ENCODE results near the gene NDUFS5.

Gene NDUFS5

DNA sequence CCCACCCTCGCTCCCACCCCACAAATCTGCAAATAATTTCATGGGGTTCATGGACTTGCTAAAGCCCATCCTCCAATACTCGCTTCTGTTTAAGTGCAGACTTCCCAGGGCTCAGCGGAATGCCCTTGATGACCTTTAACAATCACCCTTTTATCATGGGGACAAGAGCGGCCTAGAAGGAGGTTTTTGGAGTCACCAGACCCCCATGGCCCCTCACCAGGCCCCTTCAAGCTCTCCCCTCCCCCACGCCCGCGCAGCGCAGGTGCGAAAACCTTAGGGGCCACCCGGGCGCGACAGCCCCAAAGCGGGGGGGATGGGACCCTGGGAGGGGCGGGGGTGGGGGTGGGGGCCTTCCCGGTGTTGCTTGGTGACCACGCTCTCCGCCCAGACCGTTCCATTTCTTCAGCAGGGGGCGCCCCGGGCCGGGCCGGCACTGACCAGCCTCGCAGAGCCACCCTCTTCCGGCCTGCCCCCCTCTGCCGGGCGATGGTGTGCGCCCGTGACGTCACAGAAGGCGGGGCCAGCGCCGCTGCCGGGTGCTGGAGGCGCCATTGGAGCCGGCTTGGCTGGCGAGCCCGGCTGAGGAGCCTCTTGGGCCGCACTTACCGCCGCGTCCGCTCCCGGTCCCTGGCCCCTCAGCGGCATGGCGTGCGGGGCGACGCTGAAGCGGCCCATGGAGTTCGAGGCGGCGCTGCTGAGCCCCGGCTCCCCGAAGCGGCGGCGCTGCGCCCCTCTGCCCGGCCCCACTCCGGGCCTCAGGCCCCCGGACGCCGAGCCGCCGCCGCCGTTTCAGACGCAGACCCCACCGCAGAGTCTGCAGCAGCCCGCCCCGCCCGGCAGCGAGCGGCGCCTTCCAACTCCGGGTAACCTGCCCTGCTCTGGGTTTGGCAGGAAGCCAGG lies 35.2 kb upstream of the NDUFS5 start, which contains the start of gene AKIRIN1 (continued):
- TF ChIP-seq PRDM10 (tag by site-specific recombination; IDR thresholded peaks at IDR 0.05), result peak; percentile 99
- peak; percentile 69 for TF ChIP-seq SP2 (tag by site-specific recombination; IDR thresholded peaks at IDR 0.05)
- no peak for TF ChIP-seq ZNF324 (tag by site-specific recombination; IDR thresholded peaks at IDR 0.05)
- TF ChIP-seq ZNF677 (tag by site-specific recombination; IDR thresholded peaks at IDR 0.05), result peak; percentile 42; the same call in 1 of the 2 replicates
- peak; percentile 80 for TF ChIP-seq ZNF629 (tag by site-specific recombination; IDR thresholded peaks at IDR 0.05)
- TF ChIP-seq EGR2 (tag by site-specific recombination; IDR thresholded peaks at IDR 0.05; ENCODE audit: low read depth), result no peak; the same call in 1 of the 2 replicates
- peak; percentile 82 for TF ChIP-seq YY1 (tag by site-specific recombination; IDR thresholded peaks at IDR 0.05)
- peak; percentile 71 for TF ChIP-seq GLIS1 (tag by site-specific recombination; IDR thresholded peaks at IDR 0.05)
- TF ChIP-seq, protein P1, sequence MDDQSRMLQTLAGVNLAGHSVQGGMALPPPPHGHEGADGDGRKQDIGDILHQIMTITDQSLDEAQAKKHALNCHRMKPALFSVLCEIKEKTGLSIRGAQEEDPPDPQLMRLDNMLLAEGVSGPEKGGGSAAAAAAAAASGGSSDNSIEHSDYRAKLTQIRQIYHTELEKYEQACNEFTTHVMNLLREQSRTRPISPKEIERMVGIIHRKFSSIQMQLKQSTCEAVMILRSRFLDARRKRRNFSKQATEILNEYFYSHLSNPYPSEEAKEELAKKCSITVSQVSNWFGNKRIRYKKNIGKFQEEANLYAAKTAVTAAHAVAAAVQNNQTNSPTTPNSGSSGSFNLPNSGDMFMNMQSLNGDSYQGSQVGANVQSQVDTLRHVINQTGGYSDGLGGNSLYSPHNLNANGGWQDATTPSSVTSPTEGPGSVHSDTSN (CRISPR knock-in tag; IDR thresholded peaks at IDR 0.05), result peak; percentile 36; the same call in 1 of the 2 replicates
- peak; percentile 87; the same call in 1 of the 2 replicates for TF ChIP-seq ZNF660 (tag by site-specific recombination; IDR thresholded peaks at IDR 0.05)
- peak; percentile 40; the same call in 1 of the 2 replicates for TF ChIP-seq KLF10 (tag by site-specific recombination; IDR thresholded peaks at IDR 0.05)
- TF ChIP-seq, protein P2, sequence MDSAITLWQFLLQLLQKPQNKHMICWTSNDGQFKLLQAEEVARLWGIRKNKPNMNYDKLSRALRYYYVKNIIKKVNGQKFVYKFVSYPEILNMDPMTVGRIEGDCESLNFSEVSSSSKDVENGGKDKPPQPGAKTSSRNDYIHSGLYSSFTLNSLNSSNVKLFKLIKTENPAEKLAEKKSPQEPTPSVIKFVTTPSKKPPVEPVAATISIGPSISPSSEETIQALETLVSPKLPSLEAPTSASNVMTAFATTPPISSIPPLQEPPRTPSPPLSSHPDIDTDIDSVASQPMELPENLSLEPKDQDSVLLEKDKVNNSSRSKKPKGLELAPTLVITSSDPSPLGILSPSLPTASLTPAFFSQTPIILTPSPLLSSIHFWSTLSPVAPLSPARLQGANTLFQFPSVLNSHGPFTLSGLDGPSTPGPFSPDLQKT (IDR thresholded peaks at IDR 0.05; ENCODE audit: borderline replicate concordance, low read depth, low read length), result no peak; the same call in 1 of the 2 replicates
- TF ChIP-seq ZBTB8A (tag by site-specific recombination; IDR thresholded peaks at IDR 0.05), result peak; percentile 48; the same call in 1 of the 2 replicates
- TF ChIP-seq KLF9 (tag by site-specific recombination; IDR thresholded peaks at IDR 0.05; ENCODE audit: low read depth), result peak; percentile 53; the same call in 1 of the 2 replicates
- TF ChIP-seq, protein P3, sequence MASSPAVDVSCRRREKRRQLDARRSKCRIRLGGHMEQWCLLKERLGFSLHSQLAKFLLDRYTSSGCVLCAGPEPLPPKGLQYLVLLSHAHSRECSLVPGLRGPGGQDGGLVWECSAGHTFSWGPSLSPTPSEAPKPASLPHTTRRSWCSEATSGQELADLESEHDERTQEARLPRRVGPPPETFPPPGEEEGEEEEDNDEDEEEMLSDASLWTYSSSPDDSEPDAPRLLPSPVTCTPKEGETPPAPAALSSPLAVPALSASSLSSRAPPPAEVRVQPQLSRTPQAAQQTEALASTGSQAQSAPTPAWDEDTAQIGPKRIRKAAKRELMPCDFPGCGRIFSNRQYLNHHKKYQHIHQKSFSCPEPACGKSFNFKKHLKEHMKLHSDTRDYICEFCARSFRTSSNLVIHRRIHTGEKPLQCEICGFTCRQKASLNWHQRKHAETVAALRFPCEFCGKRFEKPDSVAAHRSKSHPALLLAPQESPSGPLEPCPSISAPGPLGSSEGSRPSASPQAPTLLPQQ (tag by site-specific recombination; IDR thresholded peaks at IDR 0.05), result peak; percentile 39
- TF ChIP-seq, protein P4, sequence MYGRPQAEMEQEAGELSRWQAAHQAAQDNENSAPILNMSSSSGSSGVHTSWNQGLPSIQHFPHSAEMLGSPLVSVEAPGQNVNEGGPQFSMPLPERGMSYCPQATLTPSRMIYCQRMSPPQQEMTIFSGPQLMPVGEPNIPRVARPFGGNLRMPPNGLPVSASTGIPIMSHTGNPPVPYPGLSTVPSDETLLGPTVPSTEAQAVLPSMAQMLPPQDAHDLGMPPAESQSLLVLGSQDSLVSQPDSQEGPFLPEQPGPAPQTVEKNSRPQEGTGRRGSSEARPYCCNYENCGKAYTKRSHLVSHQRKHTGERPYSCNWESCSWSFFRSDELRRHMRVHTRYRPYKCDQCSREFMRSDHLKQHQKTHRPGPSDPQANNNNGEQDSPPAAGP (tag by site-specific recombination; IDR thresholded peaks at IDR 0.05), result peak; percentile 86
- TF ChIP-seq SP7 (tag by site-specific recombination; IDR thresholded peaks at IDR 0.05), result peak; percentile 69; the same call in 1 of the 2 replicates
- 0 out of 2 replicates have a peak, but pooled peaks have one; percentile 12 for TF ChIP-seq BCL11B (tag by site-specific recombination; IDR thresholded peaks at IDR 0.05; ENCODE audit: low read depth)
- TF ChIP-seq ZFP69B (tag by site-specific recombination; IDR thresholded peaks at IDR 0.05), result peak; percentile 58; the same call in 1 of the 2 replicates
- no peak for TF ChIP-seq ZNF18 (tag by site-specific recombination; IDR thresholded peaks at IDR 0.05)
